ENCODE results near the gene FAM83B.

The FAM83B gene

GRCh38 chr6:54868556-54868955 lies 22.0 kb downstream of the FAM83B start:
- H3K36me3 ChIP-seq (ENCODE audit: low read length), result no peaks in the 10 kb centered on the region
- H3K27ac ChIP-seq (ENCODE audit: low read depth, low read length), result no peak overlapping the region
- no peak overlapping the region for H3K4me2 ChIP-seq (ENCODE audit: low read depth, low read length, poor library complexity, severe bottlenecking)
- TF ChIP-seq CTCF (IDR thresholded peaks at IDR 0.05; ENCODE audit: insufficient read depth, low read length, poor library complexity, severe bottlenecking), result no peak
- TF ChIP-seq EZH2phosphoT487 (conservative IDR thresholded peaks at IDR 0.05; ENCODE audit: low read length), result no peak
- 0 out of 2 replicates have a peak, but pooled peaks cover 4% of the 10 kb centered on the region for H3K27me3 ChIP-seq (ENCODE audit: low read length)
- H3K9me3 ChIP-seq (ENCODE audit: insufficient read depth, low read length), result no peaks in the 10 kb centered on the region
- no peaks in the 10 kb centered on the region for H3K79me2 ChIP-seq (ENCODE audit: insufficient read depth, low read length)
- H3F3A ChIP-seq (ENCODE audit: insufficient read depth), result no peaks in the 10 kb centered on the region
- no peaks in the 10 kb centered on the region for H3K9me2 ChIP-seq (replicated peaks; ENCODE audit: insufficient read depth, low read length)
- no peak overlapping the region for H3K4me3 ChIP-seq (ENCODE audit: insufficient read depth, low read length, poor library complexity, severe bottlenecking)
- no peak overlapping the region for H2AFZ ChIP-seq (ENCODE audit: low read depth, low read length, severe bottlenecking)
- no peaks in the 10 kb centered on the region for H4K20me1 ChIP-seq (ENCODE audit: low read depth, low read length)
- H3K9ac ChIP-seq (ENCODE audit: low read length), result no peak overlapping the region

GRCh38 chr6:54873599-54873998 lies 27.0 kb downstream of the FAM83B start:
- no peaks in the 10 kb centered on the region for H3K27me3 ChIP-seq (ENCODE audit: low read length)
- no peaks in the 10 kb centered on the region for H3F3A ChIP-seq (ENCODE audit: insufficient read depth)
- no peak overlapping the region for H3K27ac ChIP-seq (ENCODE audit: low read depth, low read length)
- no peaks in the 10 kb centered on the region for H3K9me2 ChIP-seq (replicated peaks; ENCODE audit: insufficient read depth, low read length)
- no peak overlapping the region for H3K9ac ChIP-seq (ENCODE audit: low read length)
- H3K79me2 ChIP-seq (ENCODE audit: insufficient read depth, low read length), result no peaks in the 10 kb centered on the region
- no peak for TF ChIP-seq CTCF (IDR thresholded peaks at IDR 0.05; ENCODE audit: insufficient read depth, low read length, poor library complexity, severe bottlenecking)
- TF ChIP-seq EZH2phosphoT487 (conservative IDR thresholded peaks at IDR 0.05; ENCODE audit: low read length), result no peak
- H4K20me1 ChIP-seq (ENCODE audit: low read depth, low read length), result no peaks in the 10 kb centered on the region
- no peak overlapping the region for H2AFZ ChIP-seq (ENCODE audit: low read depth, low read length, severe bottlenecking)
- H3K4me3 ChIP-seq (ENCODE audit: insufficient read depth, low read length, poor library complexity, severe bottlenecking), result no peak overlapping the region
- H3K9me3 ChIP-seq (ENCODE audit: insufficient read depth, low read length), result no peaks in the 10 kb centered on the region
- H3K36me3 ChIP-seq (ENCODE audit: low read length), result no peaks in the 10 kb centered on the region
- no peak overlapping the region for H3K4me2 ChIP-seq (ENCODE audit: low read depth, low read length, poor library complexity, severe bottlenecking)

DNA sequence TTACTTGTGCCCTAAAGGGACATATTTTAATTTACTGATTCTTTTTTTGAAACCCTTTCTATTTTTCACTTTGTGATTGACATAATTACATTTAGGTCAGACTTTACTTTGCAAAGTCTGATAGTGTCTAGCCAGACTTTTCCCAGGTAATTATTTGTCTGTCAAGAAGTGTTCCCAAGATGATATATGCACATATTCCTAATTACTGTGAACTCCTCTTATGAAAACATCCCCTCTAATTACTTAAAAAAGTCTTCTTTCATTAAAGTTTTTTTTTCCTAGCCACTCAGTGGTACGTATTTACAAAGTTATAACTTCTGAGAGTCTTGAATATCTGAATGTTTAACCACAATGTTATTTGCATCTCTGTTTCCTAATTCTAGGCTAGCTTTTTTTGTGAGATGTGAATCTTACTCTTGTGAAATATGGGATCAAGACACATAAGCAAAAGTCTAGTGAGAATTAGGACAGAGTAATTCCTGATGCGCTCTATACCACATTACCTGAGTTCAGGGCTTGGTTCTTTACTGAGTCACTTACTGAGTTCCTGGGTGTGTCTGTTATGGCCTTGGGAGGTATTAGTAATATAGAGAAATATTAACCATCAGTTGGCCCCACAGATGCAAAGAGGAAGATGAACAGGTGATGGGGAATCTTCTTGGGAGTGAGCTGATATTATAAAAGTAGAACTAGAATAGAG lies 27.9 kb downstream of the FAM83B start:
- no peaks in the 10 kb centered on the region for H3K36me3 ChIP-seq (ENCODE audit: low read length)
- no peaks in the 10 kb centered on the region for H4K20me1 ChIP-seq (ENCODE audit: low read depth, low read length)
- no peaks in the 10 kb centered on the region for H3K27me3 ChIP-seq (ENCODE audit: low read length)
- H3K79me2 ChIP-seq (ENCODE audit: insufficient read depth, low read length), result no peaks in the 10 kb centered on the region
- H3K9me2 ChIP-seq (replicated peaks; ENCODE audit: insufficient read depth, low read length), result no peaks in the 10 kb centered on the region
- no peak overlapping the region for H3K27ac ChIP-seq (ENCODE audit: low read depth, low read length)
- TF ChIP-seq EZH2phosphoT487 (conservative IDR thresholded peaks at IDR 0.05; ENCODE audit: low read length) (no peak), CTCF (IDR thresholded peaks at IDR 0.05; ENCODE audit: insufficient read depth, low read length, poor library complexity, severe bottlenecking) (no peak)
- no peak overlapping the region for H3K4me3 ChIP-seq (ENCODE audit: insufficient read depth, low read length, poor library complexity, severe bottlenecking)
- no peaks in the 10 kb centered on the region for H3F3A ChIP-seq (ENCODE audit: insufficient read depth)
- no peaks in the 10 kb centered on the region for H3K9me3 ChIP-seq (ENCODE audit: insufficient read depth, low read length)
- H3K4me2 ChIP-seq (ENCODE audit: low read depth, low read length, poor library complexity, severe bottlenecking), result no peak overlapping the region
- H3K9ac ChIP-seq (ENCODE audit: low read length), result no peak overlapping the region
- no peak overlapping the region for H2AFZ ChIP-seq (ENCODE audit: low read depth, low read length, severe bottlenecking)

Data from SU-DHL-6 (cell line).